Stimulated activated CD4-positive, alpha-beta T cell treated with anti-CD3 and anti-CD28 coated beads, Interleukin-4, amount 100 ng/mL, for 24 hours (primary cell): ENCODE results near the gene LACTB.
A peak's percentile ranks its signal among the peaks of the same experiment; 100 is the strongest.

Experiments used
- DNase-seq: peaks from one replicate; pipeline ENCODE4 v3.0.0-alpha.2; 2020

LACTB gene, protein sequence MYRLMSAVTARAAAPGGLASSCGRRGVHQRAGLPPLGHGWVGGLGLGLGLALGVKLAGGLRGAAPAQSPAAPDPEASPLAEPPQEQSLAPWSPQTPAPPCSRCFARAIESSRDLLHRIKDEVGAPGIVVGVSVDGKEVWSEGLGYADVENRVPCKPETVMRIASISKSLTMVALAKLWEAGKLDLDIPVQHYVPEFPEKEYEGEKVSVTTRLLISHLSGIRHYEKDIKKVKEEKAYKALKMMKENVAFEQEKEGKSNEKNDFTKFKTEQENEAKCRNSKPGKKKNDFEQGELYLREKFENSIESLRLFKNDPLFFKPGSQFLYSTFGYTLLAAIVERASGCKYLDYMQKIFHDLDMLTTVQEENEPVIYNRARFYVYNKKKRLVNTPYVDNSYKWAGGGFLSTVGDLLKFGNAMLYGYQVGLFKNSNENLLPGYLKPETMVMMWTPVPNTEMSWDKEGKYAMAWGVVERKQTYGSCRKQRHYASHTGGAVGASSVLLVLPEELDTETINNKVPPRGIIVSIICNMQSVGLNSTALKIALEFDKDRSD

DNA sequence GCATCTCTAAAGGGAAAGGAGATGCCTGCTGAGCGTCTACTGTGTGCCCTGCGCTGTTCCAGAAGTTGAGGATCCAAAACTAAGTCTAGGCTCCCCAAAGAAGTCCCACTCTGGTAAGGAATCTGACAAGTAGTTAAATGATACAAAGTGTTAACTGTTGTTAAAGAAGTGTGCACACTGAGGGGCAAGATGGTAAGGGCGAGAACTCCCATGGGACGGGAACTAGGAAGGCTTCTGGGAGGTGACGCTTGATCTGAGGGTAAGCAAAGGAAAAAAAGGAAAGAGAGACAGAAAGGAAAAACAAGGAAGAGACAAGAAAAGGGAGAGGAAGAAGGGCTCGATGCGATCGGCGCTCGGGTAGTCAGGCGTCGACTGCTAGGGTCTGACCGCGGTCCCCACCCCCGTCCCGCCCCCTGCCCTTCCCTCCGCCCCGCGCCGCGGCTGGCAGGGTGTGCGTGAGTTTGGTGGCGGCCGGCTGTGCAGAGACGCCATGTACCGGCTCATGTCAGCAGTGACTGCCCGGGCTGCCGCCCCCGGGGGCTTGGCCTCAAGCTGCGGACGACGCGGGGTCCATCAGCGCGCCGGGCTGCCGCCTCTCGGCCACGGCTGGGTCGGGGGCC is at the start of gene LACTB:
TSS of gene LACTB (plus strand) at position 480 of the 620 bp plus-strand sequence. CDS start at position 491, 11 bp downstream.
- DNase-seq, result peak; percentile 82

DNA sequence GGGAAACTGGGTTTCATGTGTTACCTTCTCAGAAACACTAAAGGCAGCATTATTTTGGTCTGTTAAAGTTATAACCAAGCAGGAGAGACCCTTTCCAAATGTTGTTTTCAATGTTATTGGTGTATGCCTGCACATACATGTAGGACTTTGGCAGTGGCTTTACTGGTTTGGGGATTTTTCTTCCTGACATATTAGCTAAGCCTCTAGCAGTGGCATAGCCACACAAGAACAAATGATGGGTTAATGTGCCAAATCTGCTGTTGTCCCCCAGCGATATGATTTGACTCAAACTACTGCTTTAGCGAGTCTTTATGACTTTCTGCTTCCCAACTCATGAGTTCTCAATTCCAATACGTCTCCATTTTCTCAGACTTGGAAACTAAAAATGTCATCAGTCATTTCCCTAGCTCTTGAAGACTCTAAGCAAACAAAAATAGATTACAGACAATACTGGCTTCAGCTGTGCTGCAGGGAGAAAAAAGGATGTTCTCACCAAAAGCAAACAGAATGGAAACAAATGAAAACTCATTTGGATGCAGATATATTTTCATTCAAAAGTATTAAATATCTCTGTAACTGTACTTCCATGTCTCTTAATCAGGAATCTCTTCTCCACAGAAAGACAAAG is 49.5 kb upstream of the LACTB start:
- DNase-seq, result no peak

DNA sequence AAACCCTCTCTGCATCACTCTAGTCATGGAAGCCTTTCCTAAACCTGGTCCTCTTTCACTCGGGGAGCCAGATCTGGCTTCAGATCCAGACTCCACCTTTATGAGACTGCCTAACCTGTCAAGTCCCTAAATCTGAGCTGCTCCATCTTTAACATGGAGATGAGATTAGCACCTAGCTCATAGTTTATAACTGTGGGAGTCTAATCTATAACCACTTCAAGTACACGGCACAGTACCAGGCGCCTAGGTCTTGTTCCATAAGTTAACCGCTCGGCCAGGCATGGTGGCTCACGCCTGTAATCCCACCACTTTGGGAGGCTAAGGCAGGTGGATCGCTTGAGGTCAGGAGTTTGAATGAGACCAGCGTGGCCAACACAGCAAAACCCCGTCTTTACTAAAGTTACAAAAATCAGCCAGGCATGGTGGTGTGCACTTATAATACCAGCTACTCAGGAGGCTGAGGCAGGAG is 48.8 kb upstream of the LACTB start:
- DNase-seq, result no peak

DNA sequence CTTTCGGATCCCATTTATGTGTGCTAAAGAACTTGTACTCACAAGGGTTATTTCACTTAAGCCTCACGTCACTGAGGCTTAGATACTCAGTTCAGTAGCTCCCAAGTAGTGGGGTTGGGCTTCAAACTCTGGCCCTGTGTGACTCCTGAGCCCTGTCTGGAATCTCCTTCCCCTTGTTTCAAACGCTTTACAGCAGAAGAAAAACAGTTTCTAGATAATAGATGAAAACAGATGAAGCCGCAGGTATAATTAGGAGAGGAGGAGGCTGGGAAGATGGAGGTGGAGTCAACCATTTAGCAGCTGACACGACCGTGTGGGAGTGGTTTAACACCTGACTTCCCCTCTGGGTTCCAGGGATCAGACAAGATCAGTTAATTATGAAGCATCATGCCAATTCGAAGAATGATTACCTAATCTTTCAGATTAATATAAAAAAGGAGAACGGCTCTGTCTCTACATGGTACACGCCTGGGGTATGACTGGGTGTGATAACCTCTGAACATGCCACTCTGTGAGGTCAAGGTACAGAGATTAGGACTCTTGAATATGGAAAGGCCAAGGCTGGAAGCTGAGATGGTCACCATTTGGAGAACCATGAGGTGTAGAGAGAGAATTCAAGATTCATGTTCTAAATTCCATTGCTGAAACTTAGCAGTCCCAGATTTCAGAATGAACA is 48.0 kb upstream of the LACTB start:
- DNase-seq, result no peak

DNA sequence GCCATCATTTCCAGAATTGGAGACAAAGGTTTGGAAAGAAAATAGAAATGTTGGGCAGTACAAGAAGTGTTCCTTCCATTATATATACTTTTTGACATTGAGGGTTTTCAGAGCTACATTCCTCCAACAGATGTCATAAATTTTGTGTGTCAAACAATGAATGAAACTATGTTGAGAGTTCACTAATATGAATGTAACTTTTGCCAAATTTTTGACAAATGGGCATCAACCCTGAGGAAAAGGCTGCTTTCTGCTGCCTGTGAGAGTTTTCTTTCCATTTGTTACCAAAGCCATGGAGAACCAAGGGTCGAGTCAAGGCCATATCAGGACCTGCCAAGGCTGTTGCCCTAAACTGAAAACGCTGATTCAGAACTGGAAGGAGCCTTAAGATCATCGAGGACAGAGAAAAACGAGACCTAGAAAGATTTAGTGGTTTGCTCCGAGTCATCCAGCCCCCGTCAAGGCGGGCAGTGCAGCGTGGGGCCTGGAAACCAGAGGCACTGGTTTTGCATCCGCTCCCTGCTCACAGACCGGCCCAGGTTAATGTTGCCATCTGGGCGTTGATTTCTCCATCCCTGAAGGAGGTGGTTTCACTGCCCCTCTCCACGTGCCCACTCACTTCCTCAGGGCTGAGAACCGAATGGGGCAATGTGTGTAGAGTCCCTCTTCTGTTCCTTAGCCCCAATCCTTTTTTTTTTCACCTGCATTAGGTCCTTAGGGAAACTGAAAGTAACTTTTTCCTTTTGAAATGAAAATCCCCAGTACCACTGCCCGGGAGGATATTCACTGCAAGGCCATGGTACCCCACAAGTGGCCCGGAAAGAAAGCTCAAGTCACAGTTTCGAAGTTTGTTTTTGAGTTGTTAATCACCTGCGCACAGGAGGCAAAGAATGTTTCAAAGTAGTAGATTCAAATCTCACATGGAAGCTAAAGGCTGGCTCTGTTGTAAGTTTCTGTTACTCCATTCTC is 46.4 kb upstream of the LACTB start:
- no peak for DNase-seq

DNA sequence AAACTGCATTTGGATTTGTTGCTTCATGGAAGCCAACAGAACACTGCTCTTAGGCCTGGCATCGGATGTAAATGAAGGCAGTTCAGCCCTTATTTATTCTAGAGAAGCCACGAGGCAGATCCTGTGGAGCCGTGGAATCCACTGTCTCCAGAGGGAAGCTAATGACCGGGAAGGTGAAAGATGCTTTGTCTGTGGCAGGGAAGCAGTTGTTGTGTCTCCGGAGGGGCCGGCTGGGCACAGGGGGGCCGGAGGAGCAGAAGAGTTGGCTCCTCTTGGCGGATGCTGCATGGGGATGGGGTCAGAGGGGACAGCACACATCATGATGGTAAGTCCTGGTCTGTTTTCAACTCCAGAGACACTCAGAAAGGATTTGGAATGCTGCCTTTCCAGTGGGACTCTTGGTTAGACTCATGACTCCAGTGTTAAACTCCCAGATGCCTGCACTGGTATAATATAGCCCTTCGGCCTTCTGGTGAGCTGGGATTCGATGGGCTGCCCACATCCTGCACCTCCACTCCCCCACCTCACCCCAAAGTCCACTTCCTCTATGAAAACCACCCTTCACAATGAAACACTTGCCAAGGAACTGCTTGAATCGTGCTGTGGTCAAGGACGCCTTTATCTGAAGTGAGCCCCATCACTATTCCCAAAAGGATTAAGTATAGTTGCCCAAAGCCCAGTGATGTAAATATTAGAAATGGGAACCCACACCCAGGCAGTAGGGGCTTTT is 45.5 kb upstream of the LACTB start:
- no peak for DNase-seq

DNA sequence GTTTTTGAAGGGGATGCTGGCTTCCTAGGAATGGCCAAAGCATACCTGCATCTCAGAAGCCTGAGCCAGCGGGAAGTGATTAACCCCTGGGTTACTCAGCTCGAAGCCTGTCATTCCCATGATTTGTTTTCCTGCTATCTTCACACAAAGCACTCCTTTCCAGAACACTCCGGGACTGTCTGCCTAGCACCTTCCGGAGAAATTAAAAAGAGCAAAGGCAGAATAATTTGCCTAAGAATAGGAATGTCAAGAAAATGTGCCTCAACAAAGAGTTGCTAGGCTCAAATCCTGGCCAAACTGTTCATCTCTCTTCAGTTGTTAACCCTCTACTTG is 45.0 kb upstream of the LACTB start:
- no peak for DNase-seq

DNA sequence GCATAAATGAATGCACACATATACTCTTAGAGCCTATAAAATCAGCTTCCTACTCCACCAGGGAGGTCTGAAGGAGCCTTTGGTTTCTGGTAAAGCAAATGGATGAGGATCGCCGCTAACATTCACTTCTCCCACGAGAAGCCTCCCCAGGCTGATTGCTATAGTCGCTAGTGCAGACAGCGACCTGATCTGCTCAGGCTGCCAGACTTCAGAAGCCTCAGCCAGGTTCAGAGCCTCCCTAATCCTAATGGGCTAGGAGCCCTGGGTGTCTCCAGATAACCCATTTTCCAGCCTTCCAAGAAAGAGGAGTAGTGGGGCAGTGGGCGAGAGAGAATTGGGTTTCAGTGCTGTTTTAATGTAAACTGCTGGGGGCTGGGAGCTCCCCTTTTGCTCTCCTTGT is 43.7 kb upstream of the LACTB start:
- no peak for DNase-seq

DNA sequence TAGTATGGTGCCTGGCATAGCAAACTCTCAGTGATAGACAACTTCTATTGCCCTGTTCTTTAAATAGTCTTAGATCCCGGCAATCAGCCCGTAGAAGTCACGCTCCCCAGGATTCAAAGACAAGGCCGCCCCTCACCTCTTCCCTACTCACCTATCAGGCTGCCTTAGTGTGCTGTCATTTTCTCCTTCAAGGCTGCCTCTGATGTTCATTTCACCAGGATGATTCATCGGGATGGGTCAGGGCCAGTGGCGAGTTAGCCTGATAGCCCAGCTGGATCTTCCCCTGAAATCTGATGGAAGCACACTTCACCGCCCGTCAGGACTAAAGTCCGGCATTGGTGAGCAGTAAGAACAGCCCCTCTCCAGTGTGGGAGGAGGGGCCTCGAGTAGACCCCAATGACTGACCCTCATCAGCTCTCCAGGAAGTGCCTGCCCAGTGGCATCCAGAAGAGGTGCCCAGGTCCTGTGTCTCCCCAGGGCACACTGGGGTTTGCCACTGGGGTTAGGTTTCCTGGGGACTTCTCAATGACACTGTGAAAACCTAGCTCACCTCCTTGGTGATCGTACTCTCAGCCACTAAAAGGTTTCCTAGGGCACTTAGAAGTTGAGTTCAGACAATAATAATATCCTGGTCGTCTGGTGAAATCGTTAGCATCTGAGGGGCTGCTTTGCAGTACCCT is 41.6 kb upstream of the LACTB start:
- no peak for DNase-seq

DNA sequence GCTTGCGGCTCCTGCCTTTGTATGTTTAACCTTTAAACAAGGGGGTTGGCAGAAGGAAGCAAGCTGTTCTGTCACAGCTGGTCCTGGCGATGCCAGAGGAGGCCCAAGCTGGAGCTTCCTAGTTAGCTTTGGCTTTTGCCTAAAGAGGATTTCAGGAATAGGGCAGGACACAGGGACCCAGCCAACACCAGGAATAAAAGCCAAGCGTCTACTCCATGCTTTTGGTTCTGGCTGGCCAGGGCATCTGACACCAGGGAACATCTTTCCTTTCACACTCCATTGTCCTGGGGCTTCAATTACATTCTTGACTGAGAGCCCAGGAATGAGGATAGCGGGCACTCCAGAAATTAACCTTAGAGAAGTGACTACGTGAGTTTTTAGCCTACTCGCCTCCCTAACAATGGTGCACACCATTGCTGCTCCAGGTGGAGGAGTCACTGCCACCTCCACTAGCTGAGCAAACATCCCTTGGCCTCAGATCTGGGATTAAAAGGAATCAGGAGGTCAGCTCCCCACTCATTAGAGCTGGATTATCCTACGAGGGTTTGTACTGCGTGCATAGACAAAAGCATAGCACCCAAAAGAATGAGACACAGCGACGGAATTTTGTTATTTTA is 40.9 kb upstream of the LACTB start:
- no peak for DNase-seq

DNA sequence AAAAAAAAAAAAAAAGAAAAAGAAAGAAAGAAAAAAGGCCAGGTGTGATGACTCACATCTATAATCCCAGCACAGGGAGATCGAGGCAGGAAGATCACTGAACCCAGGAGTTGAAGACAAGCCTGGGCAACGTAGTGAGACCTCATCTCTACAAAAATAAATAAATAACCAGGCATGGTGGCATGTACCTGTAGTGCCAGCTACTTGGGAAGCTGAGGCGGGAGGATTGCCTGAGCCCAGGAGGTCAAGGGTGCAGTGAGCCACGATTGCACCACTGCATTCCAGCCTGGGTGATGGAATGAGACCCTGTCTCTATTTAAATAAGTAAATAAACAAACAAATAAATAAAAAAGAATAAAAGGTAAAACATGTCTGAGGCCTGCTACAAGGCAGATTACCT is 39.3 kb upstream of the LACTB start:
- no peak for DNase-seq

DNA sequence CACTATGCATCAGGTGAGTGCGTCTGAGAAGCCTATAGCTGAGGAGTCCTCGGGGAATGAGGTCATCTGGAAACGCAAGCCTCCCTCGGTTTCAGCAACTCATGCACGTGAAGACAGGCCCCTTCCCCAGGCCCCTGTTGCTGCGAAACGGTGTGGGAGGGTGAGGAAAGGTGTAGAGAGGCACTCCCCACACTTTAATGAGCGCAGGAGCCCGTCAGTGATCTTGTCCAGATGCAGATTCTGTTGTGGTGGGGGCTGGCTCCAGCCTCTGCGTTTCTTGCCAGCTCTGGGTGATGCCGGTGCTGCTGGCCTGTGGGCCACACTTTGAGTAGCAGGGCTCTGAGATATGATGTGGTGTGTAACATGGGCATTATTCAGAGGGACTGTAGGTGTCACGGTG is 38.6 kb upstream of the LACTB start:
- no peak for DNase-seq

DNA sequence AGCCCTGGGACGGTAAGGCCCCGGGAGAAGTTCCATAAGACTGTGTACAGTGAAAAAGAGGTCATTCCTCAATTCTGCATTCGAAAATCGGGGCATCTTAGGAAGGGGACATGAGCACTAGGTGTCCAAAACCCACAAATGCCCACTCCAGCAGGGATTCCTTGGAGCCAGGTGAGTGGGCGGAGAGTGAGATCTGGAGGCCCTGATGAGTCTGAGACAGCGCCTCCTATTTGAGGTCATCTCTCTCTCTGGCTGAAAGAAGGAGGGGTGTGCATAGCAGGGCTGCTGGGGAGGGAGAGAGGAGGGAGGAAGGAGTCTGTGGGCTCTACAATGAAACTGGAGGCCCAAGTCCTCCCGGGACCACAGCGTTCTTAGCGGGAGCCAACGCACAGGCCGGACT is 38.1 kb upstream of the LACTB start:
- DNase-seq, result no peak

DNA sequence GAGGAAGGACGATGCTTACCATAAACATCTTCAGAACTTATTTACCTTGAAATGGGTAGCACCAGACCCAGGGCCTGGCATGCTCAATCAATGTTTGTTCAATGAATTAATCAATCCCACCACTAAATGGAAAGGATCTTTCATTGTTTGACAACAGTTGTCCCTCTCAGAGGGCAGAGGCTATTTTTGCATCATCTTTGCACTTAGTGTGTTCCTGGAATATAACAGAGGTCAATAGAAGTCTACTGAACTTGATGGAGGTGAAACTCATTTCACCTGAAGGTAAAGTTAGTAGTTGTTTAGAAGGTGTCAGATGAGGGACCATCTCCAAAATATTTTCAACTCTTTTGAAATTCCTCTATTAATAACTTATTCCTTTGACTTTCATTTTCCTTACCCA is 36.9 kb upstream of the LACTB start:
- no peak for DNase-seq

DNA sequence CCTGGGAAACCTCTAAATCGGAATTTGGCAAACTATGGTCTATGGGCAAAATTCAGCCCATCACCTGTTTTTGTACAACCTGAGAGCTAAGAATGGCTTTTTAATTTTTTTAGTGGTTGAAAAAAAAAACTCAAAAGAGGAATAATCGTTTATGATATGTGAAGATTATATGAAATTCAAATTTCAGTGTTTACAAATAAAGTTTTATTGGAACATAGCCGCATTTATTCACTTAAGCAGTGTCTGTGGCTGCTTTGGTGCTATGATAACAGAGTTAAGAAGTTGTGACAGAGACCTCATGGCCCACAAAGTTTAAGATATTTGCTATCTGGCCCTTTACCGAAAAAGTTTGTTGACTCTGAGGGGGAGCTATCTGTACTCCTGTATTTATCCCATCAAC is 36.4 kb upstream of the LACTB start:
- no peak for DNase-seq

DNA sequence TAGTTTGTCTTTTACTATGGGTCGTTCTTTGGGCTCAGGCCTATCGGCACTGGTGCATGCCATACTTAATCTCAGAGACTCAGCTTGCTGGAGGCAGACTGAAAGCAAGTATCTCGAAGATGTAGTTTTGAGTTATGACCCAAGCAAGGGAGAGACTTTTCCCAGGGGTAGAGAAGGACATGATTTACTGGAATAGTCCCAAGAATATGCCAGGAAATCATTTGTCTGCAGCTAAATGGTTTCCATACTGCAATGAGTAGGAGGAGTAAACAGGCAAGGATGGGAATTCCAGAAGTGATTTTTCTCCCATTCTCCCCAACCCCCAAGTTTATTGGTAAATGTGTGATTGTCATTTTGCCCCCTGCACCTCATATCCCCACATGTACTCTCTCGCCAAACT is 35.4 kb upstream of the LACTB start:
- no peak for DNase-seq

DNA sequence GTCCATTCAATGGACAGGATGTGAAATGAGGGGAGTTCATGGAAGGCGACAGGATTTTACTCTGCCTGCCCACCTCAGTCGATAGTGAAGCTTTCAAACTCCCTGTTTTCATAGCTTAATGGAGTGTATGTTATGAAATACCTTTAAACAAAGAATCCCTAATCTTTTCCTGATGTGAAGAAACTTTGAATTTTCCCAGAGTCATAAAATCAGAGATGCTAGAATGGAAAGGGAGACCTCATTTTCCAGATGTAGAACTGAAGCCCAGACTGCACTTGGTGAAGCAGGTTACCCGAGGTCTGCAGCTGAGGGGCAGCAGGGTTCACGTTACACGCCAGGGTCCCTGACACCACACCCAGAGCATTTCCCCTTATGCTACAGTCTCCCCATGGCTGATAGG is 34.7 kb upstream of the LACTB start:
- no peak for DNase-seq

DNA sequence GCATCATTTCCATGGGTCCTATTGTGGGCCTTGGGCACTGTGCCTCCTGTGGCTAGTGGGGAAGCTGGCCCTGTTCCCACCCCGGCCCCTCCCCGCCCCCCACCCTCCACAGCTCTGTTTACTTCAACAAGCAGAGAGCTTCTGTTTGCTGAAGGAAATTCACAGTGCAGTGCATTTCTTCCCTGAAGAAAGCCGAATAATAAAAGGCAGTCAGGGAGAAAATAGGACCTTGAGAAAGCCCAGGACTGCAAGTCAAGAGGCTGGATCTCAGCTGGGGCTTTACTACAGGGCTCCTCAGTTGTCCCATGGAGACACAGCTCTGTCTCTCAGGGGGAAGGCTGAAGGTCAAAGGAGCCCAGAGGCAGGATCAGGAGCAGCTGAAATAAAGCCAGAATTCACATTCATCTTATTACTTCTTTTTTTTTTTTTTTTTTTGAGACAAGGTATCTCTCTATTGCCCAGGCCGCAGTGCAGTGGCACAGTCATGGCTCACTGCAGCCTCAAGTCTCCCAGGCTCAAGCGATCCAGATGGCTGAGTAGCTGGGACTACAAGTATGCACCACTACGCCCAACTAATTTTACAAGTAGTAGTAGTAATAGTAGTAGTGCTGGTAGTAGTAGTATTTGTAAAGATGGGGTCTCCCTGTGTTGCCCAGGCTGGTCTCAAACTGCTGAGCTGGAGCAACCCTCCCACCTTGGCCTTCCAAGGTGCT is 33.0 kb upstream of the LACTB start:
- no peak for DNase-seq

DNA sequence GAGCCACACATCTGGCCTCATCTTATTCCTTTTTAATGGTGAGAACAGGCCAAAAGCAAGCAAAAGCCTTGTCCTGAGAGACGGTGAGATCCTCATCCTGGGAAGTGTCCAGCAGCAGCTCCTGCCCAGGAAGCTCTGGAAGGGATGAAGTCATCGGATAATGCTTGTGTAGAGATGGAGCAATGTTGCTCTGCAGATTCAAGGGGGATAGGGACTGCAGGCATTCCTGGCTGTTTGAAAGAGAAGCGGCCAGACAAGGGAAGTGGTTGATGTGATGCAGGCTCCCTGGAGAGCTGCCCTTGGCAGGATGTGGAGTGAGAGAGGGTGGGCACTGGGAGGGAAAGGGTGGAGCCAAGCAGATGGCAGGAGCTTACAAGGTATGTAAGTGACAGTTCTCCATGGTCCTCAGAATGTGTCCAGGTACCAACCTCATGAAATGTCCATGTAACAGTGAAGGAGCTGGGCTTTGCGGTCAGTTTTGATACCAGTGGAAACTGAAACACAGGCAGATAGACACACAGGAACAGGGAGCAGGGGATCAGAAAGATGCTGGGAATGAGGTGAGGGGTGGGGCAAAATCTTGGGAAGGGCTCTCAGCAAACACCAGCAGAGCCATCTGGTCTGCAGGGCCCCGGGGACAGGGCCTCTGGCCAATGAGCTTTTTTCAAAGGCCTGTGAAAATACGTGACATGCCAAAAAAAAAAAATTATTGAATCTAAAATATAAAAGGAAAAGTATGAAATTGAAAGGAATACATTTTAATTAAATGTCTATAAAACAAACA is 32.2 kb upstream of the LACTB start:
- DNase-seq, result no peak
